Non-pigmented ciliary epithelial cell (primary cell): ENCODE measurements around the gene ZMYM2.
A peak's percentile ranks its signal among the peaks of the same experiment; 100 is the strongest.
"Not testable (repeated sequence)": the region's sequence is repeated elsewhere in the genome, so short reads cannot be mapped to it uniquely, and the experiment has no call there.

Experiments
- DNase-seq: peaks from one replicate; pipeline ENCODE4 v3.0.0-alpha.2; 2010; ENCODE audit warnings: low read depth

The ZMYM2 gene

DNA sequence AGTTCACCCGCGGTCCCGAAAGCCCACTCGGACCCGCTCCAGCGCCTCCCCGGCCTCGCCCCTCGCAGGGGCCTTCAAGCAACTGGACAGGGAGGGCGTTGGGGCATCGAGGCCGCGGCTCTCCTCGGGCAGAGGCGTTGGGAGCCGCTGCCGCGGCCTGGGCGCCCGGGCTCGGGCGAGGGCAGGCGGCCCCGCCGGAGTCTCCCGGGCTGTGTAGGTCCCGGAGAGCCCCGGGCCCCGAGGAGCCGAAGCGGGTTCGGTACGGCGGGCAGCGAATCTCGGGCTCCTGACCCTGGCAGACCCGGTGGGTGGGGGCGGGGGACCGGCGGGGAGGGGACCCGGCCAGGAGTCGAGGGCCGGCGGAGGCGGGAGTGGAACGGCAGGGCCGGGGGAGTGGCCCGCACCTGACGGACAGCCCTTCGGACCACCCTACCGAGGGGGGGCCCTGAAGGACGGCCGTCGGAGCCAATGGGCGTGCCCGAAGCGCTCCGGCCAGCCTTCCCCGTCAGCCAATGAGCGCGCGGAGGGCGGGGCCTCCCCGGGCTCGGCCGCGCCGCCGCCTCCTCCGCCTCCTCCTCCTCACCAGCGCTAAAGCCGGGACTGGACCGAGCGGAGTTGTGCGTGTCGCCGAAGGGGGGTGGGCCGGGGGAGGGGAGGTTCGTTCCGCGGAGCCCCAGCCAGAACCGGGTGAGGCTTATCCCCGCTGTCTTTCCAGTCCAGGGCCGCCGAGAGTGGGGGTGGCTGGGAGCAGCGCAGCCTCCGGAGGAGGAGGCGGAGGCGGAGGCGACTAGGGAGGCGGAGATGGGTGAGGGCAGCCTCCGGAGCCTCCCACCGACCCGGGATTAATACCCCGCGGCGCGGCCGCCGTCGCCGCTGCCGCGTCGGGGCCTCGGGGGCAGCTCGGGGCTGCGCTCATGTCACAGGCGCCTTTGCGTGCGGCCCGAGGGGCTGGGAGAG lies at the start of gene ZMYM2:
Gene ZMYM2 (plus strand): TSS at position 573 of the 957 bp plus-strand sequence. CDS start 34,346 bp downstream, outside the sequence.
- DNase-seq, result peak; percentile 74

DNA sequence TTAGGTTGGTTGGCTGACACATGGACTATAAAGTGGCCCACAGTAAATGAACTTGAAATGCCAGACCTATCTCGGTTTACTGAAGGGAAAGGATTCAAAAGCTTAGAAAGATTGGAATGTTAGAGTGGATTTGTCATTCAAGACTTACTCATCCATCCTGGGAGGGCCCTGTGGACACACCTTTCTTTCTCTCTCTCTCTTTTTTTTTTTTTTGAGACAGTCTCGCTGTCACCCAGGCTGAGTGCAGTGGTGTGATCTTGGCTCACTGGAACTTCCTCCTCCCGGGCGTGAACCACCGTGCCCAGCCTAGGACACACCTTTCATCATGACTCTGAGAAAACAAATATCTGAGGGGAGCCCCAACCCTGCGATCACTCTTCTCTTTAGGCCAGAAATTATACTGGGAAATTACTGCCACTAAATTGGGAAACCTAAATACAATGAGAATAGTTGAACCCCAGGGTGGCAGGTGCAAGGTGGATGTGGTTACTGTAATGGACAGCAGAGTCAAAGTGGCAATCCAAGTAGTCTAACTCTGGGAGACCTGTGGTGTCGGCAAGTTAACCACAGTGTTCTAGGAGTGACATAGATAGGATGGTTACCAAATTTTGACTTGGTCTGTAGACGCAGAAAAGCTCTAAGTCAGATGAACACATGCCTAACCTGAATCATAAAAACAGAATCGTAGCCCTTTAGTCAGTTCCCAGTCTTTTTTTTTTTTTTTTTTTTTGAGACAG lies 48.0 kb upstream of the ZMYM2 start:
- peak; percentile 30 for DNase-seq

DNA sequence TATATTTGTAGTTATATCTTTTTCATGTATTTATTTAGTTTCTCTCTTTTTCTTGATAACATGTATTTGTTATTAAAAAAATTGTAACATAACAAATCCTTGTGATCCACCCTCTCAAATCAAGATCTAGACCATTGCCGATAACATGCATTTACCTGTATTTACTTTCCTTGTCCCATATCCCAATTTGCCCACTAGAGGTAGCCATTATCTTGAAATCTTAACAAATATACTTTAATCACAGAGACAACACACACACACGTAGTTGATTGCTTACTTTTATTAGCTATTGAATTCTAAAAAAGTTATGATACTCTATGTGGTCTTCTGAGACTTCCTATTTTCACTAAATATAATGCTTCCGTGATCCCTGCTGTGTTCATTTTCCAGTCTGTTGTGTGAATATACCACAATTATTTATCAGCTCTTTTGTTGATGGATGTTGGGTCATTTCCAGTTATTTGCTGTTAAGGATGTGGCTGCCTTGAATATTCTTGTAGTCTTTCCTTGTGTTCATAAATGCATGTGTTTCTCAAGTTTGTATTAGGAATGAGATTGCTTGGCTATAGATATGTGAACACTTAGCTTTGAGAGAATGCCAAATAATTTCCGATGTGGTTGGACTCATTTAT lies 31.3 kb upstream of the ZMYM2 start:
- no peak for DNase-seq

DNA sequence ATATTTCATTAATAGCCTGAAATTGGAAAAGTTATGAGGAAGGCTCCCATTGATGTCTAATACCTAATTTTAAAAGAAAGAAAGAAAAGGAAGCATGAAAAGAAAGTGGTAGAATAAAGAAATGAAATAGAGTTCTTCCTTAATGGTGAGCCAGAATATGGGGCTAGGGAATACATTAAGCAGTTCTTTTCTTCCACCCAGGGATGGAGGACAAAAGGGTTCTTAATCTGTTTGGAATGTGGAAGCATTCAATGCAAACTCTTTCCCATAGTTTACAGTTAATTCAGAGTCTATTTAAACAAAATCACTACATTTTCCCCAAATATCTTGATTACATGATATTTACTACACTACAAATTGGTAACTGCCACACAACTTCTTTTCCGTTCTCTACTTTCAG lies 18.4 kb upstream of the ZMYM2 start:
- no peak for DNase-seq

DNA sequence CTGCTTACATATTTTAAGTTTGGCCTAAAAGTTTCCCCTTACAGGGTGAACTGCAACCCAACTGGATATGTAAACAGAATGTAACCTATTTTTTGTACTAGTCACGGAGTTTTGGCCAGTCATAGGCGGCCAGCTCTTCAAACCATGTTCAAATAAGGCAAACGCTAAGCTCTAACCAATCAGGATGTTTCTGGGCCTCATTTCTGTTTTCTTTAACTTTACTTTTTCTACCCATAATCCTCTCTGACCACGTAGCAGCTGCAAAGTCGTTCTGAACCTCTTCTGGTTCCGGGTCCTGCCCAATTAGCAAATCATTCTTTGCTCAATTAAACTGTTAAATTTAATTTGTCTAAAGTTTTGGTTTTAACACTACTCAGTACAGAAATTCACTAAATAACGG lies 8.2 kb upstream of the ZMYM2 start:
- DNase-seq, result no peak

DNA sequence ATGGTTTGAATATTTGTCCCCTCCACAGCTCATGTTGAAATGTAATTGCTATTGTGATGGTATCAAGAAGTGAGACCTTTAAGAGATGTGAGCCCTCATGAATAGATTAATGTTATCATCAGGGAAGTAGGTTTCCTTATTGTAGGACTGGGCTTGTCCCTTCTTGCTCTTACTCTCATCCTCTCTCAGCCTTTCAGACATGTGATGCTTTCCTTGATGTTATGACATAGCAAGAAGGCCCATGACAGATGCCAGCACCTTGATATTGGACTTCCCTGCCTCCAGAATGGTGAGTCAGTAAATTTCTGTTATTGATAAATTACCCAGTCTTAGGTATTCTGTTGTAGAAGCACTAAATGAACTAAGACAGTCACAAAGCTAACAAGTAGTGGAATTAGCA lies 5.7 kb upstream of the ZMYM2 start:
- DNase-seq, result no peak

DNA sequence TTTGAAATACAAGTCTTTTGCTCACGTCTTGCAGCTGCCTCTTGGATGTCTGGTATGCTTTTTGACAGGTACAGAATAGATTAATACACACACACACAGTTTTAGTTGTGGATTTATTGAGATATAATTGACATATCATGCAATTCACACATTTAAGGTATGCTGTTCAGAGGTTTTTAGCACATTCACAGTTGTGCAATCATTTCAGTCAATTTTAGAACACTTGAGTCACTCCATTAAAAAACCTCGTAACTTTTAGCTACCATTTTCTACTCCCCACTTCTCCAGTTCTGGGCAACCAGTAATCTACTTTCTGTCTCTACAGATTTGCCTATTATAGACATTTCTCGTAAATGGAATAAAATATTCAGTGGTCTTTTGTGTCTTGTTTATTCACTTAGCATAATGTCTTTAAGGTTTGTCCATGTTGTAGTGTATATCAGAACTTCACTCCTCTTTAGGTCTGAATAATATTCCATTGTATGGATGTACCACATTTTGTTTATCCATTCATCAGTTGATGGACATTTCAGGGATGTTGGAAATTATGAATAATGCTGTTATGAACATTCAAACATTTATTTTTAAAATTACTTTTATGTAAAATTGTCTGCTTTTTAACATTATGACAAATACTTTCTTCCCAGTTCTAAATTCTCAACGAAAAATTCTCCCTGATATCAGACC lies 2.5 kb upstream of the ZMYM2 start:
- DNase-seq, result no peak

DNA sequence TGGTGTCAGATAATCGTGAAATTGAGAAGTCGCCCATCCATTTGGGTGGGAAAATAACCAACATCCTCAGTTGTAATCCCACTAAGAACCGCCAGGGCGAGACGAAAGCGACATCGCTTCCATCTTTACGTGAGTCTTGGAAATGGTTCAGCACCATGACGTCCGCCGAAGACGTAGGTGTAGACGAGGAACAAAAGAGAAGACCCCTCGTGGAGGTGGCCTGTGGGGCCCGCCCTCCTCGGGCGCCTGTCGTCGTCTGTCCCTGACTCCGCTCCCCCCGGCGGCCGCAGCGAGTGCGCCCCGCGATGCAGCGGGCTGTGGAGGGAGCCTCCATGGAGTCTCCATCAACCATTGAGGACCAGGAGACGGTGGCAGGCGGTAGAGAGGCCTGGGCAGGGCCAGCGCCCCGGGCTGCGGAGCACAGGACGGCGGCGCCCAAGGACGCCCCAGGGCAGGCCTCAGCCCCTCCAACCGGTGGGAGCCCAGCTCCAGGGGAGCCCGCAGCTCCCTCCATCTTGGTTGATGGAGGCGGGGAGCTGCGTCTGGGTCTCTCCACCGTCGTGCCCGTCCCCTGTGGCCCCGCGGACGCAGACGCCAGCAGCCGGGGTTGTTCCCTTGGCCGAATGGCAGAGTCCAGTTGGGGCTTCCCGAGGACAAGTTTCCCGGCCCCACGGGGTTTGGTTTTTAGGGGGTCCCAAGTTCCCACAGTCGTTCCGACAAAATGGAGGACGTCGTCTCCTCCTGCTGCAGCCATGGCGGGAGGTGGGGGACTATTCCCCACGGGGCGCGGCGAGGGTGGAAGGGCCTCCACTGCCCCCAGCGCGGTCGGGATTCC lies 990 bp upstream of the ZMYM2 start:
- DNase-seq, result peak; percentile 51

DNA sequence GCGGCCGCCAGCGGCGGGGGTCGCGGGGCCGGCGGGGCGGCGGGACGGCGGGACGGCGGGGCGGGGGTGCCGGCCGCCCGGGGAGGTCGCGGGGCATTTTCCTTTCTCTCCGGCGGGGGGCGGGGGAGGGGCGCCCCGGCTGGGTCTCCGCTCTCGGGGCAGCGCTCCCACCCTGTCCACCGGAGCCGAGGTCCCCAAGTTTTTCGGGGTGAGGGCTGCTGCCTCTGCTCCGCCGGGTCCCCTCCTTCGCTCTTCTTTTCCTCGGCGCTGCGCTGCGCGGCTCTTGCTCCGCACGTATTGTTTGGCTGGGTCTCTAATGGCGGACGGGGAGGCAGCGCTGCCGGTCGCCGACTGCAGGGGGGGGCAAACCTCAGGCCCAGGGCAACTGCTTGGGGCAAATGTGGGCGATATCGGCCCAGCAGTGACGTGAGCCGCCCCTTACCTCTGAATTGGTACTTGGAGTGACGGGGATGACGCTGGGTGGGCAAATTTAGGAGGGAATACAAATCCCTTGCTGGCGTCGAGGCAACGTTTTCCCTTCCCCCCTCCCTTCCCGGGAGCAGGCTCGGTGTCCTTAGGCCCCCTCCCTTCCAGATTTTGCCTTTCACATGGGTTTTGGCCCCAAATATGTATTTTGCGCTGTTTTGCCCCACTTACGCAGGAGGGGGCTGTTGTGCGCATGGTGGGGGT lies 759 bp downstream of the ZMYM2 start:
- no peak for DNase-seq

DNA sequence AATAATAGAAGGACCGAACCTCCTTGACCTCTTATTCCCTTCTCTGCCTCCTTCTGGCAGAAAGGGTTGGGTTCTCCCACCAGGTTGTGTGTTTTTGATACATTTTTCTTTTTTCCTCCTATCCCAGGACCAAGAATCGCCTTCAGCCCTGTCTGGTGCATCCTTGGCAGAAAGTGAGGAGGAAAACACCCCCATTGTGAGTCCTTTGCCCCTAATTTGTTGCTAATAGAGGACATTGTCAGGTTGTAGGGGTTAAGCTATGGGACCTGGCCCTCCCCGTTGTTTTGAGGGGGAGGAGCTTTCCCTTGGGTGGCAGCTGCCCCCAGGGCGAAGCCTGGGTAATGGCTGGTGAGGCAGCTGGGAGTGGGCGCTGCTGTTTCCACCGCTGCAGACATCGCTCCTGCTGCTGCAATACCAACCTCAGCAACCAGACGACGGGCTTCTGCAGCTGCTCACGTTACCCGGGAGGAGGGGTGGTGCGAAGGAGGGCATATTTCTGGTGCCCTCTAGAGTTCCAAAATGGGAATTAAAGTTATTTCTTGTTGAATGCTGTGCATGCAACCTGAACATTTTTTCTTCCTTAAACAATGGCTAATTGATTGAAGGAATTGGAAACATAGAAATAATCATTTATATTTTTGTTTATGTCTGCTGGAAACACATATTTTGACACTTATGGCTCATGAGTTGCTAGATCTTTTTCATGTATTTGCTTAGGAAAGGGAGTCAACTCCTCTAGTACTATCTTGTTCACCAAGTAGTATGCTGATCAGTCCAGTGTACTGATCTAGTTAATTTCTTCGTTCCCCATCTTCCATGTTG lies 1.5 kb downstream of the ZMYM2 start:
- peak; percentile 72 for DNase-seq

DNA sequence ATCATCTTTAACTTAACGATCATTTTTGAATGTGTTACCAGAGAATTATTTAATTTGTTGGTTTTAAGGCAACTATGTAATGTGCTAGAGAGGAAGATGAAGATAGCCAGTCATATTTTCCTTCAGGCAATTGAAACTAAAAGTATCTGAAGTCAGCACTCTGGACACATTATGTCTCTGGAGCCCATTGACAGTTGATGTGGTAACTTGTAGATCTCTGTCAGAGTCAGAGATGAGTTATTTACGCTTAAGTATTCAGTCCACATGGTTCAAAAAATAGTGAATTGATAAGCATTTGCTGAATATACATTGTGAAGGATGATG lies 2.1 kb downstream of the ZMYM2 start:
- DNase-seq, result no peak

DNA sequence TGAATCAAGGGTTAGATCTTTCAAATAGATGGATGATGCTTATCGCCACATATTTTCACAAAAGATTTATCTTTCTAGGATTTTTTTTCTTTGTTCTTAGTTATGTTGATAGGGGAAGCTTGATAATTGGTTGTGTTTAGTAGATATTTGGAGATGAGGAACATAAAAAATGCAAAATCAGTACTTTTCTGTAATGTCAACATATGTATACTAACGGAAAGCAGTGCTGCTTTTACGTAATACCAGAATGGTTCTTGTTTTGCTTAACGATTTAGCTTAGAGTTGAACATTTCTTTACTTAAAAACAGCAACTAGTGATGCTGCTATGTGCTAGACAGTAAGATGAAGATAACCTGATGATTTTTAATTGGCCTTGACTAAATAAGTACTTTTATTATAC lies 3.0 kb downstream of the ZMYM2 start:
- no peak for DNase-seq

DNA sequence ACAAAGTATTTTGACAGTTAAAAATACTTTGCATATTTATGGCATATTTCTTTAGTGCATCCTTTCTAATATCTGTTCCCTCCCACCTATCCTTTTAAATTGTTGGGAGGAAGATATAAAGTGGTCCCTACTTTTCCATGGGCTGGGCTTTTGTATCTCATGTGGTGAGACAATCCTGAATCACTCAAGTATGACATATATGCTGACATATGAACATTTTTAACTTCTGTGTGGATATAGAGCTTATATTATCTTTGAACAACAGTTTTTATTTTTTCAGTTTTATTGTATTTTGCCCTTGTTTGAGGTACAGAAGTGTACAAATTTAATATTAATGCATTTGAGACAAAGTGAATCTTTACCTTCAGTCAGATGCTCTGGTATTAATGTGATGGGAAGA lies 3.4 kb downstream of the ZMYM2 start:
- DNase-seq, result no peak

DNA sequence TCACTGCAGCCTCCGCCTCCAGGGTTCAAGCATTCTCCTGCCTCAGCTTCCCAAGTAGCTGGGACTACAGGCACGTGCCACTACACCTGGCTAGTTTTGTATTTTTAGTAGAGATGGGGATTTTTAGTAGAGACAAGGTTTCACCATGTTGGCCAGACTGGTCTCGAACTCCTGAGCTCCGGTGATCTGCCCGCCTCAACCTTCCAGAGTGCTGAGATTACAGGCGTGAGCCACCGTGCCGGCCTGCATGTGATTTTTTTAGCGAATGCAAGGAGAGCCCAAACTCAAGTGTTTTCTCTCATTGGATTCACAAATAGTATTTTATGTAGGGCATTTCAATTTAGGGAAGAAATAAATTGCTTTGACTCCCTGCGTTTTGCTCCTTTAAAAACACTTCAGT lies 4.4 kb downstream of the ZMYM2 start:
- DNase-seq, result no peak

DNA sequence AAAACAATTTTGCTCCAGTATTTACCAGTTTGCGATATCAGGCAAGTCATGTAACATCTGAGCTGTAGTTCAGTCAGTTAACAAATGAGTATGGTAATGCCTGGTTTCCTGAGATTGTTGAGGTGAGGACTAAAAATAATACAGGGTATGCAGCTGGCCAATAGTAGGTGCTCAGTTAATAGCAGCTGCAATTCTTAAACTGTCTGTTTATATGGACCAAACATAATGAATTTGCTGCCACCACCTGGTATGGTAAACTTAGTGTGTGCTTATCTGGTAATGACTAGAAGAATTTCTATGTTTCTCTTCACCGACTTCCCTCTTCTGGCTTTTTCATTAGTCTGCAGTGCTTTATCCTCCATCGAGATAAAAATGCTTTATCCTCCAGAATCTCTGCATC lies 9.1 kb downstream of the ZMYM2 start:
- no peak for DNase-seq

DNA sequence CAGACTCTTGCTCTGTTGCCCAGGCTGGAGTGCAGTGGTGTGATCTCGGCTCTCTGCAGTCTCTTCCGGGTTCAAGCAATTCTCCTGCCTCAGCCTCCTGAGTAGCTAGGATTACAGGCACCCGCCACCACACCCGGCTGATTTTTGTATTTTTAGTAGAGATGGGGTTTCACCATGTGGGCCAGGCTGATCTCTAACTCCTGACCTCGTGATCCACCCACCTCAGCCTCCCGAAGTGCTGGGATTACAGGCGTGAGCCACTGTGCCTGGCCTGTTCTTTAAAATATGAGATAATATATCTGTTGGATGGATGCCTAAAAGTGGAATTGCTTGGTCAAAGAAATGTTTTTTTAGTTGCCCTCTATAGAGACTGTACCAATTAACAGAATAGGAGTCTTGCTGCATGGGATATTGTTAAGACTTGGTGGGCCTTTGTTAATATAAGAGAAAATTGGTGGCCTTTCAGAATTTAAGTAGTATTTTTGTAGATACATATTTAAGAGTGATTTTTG lies 16.0 kb downstream of the ZMYM2 start:
- DNase-seq, result not testable (repeated sequence)

DNA sequence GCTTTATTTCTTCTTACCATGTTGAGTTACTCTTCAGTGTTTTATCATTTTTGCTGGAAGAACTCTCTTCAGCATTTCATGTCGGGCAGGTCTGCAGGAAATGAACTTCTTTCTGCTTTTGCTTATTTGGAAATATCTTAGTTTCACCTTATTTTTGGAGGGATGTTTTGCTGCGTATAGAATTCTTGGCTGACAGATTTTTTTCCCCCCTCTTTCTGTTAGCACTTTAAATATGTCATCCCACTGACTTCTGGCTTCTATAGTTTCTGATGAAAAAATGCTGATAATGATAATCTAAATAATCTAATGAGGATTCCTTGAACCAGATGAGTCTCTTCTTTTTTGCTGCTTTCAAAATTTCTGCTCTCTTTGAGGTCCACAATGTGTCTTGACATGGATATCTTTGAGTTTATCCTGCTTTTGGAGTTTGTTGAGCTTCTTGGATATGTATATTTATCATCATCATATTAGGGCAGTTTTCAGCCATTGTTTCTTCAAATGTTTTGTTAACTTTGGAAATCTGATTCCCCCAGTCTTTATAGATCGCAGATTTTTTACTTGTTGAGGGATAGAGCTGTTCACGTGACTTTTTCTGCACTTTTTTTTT lies 20.4 kb downstream of the ZMYM2 start:
- no peak for DNase-seq

DNA sequence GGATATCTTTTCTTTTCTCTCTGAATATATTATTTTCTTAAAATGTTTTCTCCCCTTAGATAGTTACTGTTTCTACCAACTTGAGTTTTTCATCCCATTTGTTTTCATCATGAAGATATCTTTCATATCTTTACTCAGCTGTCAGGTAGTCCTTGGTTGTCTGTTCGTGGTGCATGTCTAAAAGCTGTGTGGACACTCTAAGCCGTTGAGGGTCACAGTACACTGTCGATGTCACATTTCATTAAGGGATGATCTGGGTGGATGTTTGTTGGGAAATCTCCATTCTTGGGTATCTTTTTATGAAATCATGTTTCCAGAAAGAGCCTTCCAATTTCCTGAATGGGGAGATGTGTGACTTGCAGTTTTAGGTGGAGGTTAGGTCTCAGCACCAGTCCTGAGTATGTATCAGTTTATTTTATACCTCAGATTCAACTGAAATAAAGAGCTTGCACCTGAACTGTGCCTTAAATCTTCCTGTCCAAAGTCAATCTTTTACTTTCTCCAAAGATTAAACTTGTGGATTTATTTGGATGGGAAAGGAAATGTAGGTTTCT lies 23.2 kb downstream of the ZMYM2 start:
- no peak for DNase-seq
